A549 (cell line): Measurements from ENCODE around the gene LDLRAD3.

Experiments used
- CHD4 ChIP-seq: fragments of 200-600 bp; sonication (generic); IDR thresholded peaks from 2 replicates; pipeline ENCODE4 v1.6.1; 2016; ENCODE audit warnings: antibody characterized with exemption, mild to moderate bottlenecking, borderline replicate concordance
- ESRRA ChIP-seq: fragments of 150-350 bp; IDR thresholded peaks from 2 replicates; pipeline ENCODE4 v1.6.1; 2014; ENCODE audit warnings: mild to moderate bottlenecking, low read length, borderline replicate concordance
- TF ChIP-seq, protein P1 (sequence below): fragments of >200 bp; sonication (Bioruptor Twin); formaldehyde crosslinking; IDR thresholded peaks from 3 replicates; pipeline ENCODE4 v1.5.1; 2016

DNA sequence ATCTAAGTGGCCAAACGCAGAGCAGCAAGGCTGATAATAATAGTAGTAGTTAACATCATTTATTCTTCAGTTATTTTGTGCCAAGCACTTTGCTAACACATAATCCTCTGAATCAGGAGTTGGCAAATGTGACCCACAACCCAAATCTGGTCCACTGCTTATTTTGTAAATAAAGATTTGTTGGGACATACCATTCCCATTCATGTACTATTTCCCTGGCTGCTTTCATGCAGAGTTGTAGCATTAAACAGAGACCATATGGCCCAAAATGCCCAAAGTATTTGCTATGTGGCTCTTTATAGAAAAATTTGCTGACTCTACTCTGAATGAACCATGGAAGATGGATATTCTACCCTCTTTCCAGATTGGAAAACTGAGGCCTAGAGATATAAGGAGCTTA lies 295.0 kb downstream of the LDLRAD3 start:
- TF ChIP-seq CHD4 (no peak), ESRRA (no peak)
- TF ChIP-seq, protein P1, sequence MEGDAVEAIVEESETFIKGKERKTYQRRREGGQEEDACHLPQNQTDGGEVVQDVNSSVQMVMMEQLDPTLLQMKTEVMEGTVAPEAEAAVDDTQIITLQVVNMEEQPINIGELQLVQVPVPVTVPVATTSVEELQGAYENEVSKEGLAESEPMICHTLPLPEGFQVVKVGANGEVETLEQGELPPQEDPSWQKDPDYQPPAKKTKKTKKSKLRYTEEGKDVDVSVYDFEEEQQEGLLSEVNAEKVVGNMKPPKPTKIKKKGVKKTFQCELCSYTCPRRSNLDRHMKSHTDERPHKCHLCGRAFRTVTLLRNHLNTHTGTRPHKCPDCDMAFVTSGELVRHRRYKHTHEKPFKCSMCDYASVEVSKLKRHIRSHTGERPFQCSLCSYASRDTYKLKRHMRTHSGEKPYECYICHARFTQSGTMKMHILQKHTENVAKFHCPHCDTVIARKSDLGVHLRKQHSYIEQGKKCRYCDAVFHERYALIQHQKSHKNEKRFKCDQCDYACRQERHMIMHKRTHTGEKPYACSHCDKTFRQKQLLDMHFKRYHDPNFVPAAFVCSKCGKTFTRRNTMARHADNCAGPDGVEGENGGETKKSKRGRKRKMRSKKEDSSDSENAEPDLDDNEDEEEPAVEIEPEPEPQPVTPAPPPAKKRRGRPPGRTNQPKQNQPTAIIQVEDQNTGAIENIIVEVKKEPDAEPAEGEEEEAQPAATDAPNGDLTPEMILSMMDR = no peak
